Body of pancreas (tissue), 4 donors: ENCODE results near the gene JAKMIP2.

ENCODE experiments used
- CTCF ChIP-seq, 7 experiments: fragments of 450-650 bp in 4 of 7; fragments of 200-600 bp in 3 of 7; sonication (generic) in 3 of 7; IDR thresholded peaks; one replicate each; pipeline ENCODE4 v1.5.1; 2016 to 2019; ENCODE audit warnings: antibody characterized with exemption in 7 of 7
- POLR2A ChIP-seq, 3 donors: fragments of 450-650 bp; IDR thresholded peaks; one replicate each; pipeline ENCODE4 v1.6.1; 2016; ENCODE audit warnings: antibody characterized with exemption in 3 of 3, mild to moderate bottlenecking in 2 of 3

GRCh38 chr5:147704544-147704943, 78.0 kb downstream of the JAKMIP2 start:
- no peak for TF ChIP-seq CTCF (IDR thresholded peaks at IDR 0.05)
- TF ChIP-seq POLR2A (IDR thresholded peaks at IDR 0.05): no peak
